K562 (cell line): ENCODE data around the gene C12orf60. TPM values are rescaled to one million over a fixed set of nuclear protein-coding genes. Genes with fewer than 3 reads are reported as not detected.

Experiments used
- ATAC-seq: fragments of 200-7000 bp; cut with Tn5 transposase; 3 replicates; pipeline ENCODE4 v1.9.1; 2020; ENCODE audit warnings: moderate library complexity
- BruUV-seq: library from RNA; stranded (reverse); fragments of 400-500 nt; replicated peaks from 2 replicates; lab custom pipeline; 2021; lab: Mats Ljungman, UMichigan
- CTCF ChIA-PET: fragments of 300-600 bp; formaldehyde crosslinking; extraction: SDS; loops from one replicate; lab custom pipeline; 2021; ENCODE audit warnings: low intra/inter-chr PET ratio; lab: Yijun Ruan, JAX
- POLR2A ChIA-PET: fragments of 300-600, 350-650 bp; sonication (Branson Sonifier 250); formaldehyde crosslinking; extraction: SDS; loops from one replicate; lab custom pipeline; 2021; ENCODE audit warnings: antibody characterized with exemption, inconsistent platforms; lab: Yijun Ruan, JAX
- DNase-seq, 4 experiments: peaks; one replicate each; pipeline versions ENCODE4 v3.0.0 to v3.0.0-alpha.2; 2011 to 2018; ENCODE audit warnings: low spot score in 3 of 4, mixed read lengths in 3 of 4; ENCODE audit errors: extremely low read depth in 1 of 4
- FAIRE-seq: peaks from 2 replicates; lab custom pipeline; 2011; peaks lifted over from hg19 to GRCh38; lab: Jason Lieb, UNC
- H2AFZ ChIP-seq: 2 replicates; pipeline ENCODE4 v1.6.0; 2011; ENCODE audit warnings: low read depth, low read length, control low read depth, inconsistent platforms
- H3K27ac ChIP-seq: fragments of 200-600 bp; 3 replicates; pipeline ENCODE4 v1.8.0; 2011; ENCODE audit warnings: low read depth, mild to moderate bottlenecking, control low read depth, inconsistent platforms, low read length, moderate library complexity, mixed read lengths; ENCODE audit errors: extremely low read depth
- H3K27me3 ChIP-seq, 2 experiments: fragments of 300-600 bp in 1 of 2; 2 replicates in 1 of 2; 3 replicates in 1 of 2; pipeline versions ENCODE4 v1.6.0 to v1.8.0; 2011; ENCODE audit warnings: inconsistent platforms in 2 of 2, low read length in 2 of 2, mild to moderate bottlenecking in 1 of 2, mixed read lengths in 1 of 2, moderate library complexity in 1 of 2; ENCODE audit not compliant: control insufficient read depth in 2 of 2, insufficient read depth in 2 of 2
- H3K36me3 ChIP-seq: fragments of 300-600 bp; 3 replicates; pipeline ENCODE4 v1.8.0; 2011; ENCODE audit warnings: mild to moderate bottlenecking, low read length, inconsistent platforms; ENCODE audit not compliant: control insufficient read depth, insufficient read depth
- H3K4me1 ChIP-seq, 2 experiments: fragments of 200-600 bp in 1 of 2; replicated peaks in 1 of 2; 2 replicates in 1 of 2; 3 replicates in 1 of 2; pipeline versions ENCODE4 v1.5.1 to v1.8.0; 2011; ENCODE audit warnings: inconsistent platforms in 2 of 2, low read length in 2 of 2, mild to moderate bottlenecking in 1 of 2, mixed read lengths in 1 of 2, moderate library complexity in 1 of 2; ENCODE audit not compliant: control insufficient read depth in 2 of 2, insufficient read depth in 2 of 2
- H3K4me2 ChIP-seq: 2 replicates; pipeline ENCODE4 v1.6.1; 2011; ENCODE audit warnings: low read length, control low read depth, inconsistent platforms, mixed read lengths; ENCODE audit not compliant: insufficient read depth
- H3K4me3 ChIP-seq: fragments of 200-600 bp; sonication (generic), shearing (Covaris generic); 2 replicates; pipeline ENCODE4 v1.5.1; 2016; ENCODE audit warnings: control low read depth, inconsistent platforms
- H3K79me2 ChIP-seq: fragments of 200-600 bp; 3 replicates; pipeline ENCODE4 v1.8.0; 2011; ENCODE audit warnings: low read length, inconsistent platforms; ENCODE audit not compliant: control insufficient read depth, insufficient read depth
- H3K9ac ChIP-seq, 2 experiments: 2 replicates each; pipeline versions ENCODE4 v1.6.0 to v1.6.1; 2011; ENCODE audit warnings: low read depth in 2 of 2, low read length in 2 of 2, control low read depth in 1 of 2, inconsistent platforms in 1 of 2, mild to moderate bottlenecking in 1 of 2, mixed read lengths in 1 of 2; ENCODE audit not compliant: insufficient read depth in 1 of 2
- H3K9me1 ChIP-seq: one replicate; pipeline ENCODE4 v1.6.0; 2011; ENCODE audit warnings: inconsistent platforms, mild to moderate bottlenecking, low read length, moderate library complexity; ENCODE audit not compliant: control insufficient read depth, insufficient read depth
- H3K9me3 ChIP-seq: replicated peaks from 2 replicates; pipeline ENCODE4 v1.5.1; 2011; ENCODE audit warnings: low read depth, low read length, inconsistent platforms; ENCODE audit not compliant: control insufficient read depth, insufficient read depth
- H4K20me1 ChIP-seq: replicated peaks from 2 replicates; pipeline ENCODE4 v1.6.1; 2011; ENCODE audit warnings: low read length, inconsistent platforms, mixed read lengths; ENCODE audit not compliant: control insufficient read depth, insufficient read depth
- ARID2 ChIP-seq: fragments of 450-650 bp; IDR thresholded peaks from 2 replicates; pipeline ENCODE4 v1.6.1; 2017; ENCODE audit warnings: antibody characterized with exemption, mild to moderate bottlenecking
- ASH1L ChIP-seq: fragments of 450-650 bp; IDR thresholded peaks from 2 replicates; pipeline ENCODE4 v1.6.1; 2018; ENCODE audit warnings: borderline replicate concordance, mild to moderate bottlenecking, low read depth; ENCODE audit not compliant: partially characterized antibody
- ATF7 ChIP-seq: fragments of 450-650 bp; IDR thresholded peaks from 2 replicates; pipeline ENCODE4 v1.7.1; 2014; ENCODE audit warnings: mild to moderate bottlenecking, moderate library complexity
- GABPB1 ChIP-seq: sonication (generic); formaldehyde crosslinking; IDR thresholded peaks from 2 replicates; pipeline ENCODE4 v1.8.0; 2022; ENCODE audit warnings: mild to moderate bottlenecking, missing genetic modification reagents
- KDM1A ChIP-seq, 2 experiments: fragments of 450-650 bp; IDR thresholded peaks; 2 replicates each; pipeline ENCODE4 v1.6.1; 2016; ENCODE audit warnings: mild to moderate bottlenecking in 2 of 2
- KLF6 ChIP-seq: fragments of 250-450 bp; sonication (Bioruptor Pico); IDR thresholded peaks from 2 replicates; pipeline ENCODE4 v1.4.0; 2020; ENCODE audit warnings: mild to moderate bottlenecking, moderate library complexity, borderline replicate concordance
- MCM7 ChIP-seq, 2 experiments: fragments of 450-650 bp; IDR thresholded peaks; 2 replicates each; pipeline ENCODE4 v1.6.1; 2016 to 2018
- NCOA1 ChIP-seq: fragments of 450-650 bp; IDR thresholded peaks from 2 replicates; pipeline ENCODE4 v1.6.1; 2016; ENCODE audit warnings: low read depth
- POLR2B ChIP-seq: fragments of 450-650 bp; IDR thresholded peaks from 2 replicates; pipeline ENCODE4 v1.6.1; 2018; ENCODE audit warnings: low read depth; ENCODE audit not compliant: partially characterized antibody
- RBM34 ChIP-seq: fragments of 200-400 bp; formaldehyde crosslinking; IDR thresholded peaks from 2 replicates; pipeline ENCODE4 v1.6.1; 2018; ENCODE audit warnings: low read length, borderline replicate concordance; ENCODE audit not compliant: insufficient read depth
- RFX7 ChIP-seq: fragments of 250-450 bp; sonication (Bioruptor Pico); IDR thresholded peaks from 2 replicates; pipeline ENCODE4 v1.5.1; 2021; ENCODE audit warnings: mild to moderate bottlenecking
- SMARCA4 ChIP-seq: fragments of 450-650 bp; IDR thresholded peaks from 2 replicates; pipeline ENCODE4 v1.6.1; 2016
- SMC3 ChIP-seq: conservative IDR thresholded peaks from 2 replicates; pipeline ENCODE4 v1.6.1; 2011; ENCODE audit warnings: low read depth, low read length, improper control_type of control experiment; ENCODE audit not compliant: insufficient read depth
- SREBF1 ChIP-seq: fragments of 150-350 bp; IDR thresholded peaks from 2 replicates; pipeline ENCODE4 v1.6.1; 2014; ENCODE audit warnings: antibody characterized with exemption, low read depth, low read length, borderline replicate concordance
- SRSF7 ChIP-seq: fragments of 200-400 bp; formaldehyde crosslinking; optimal IDR thresholded peaks from 2 replicates; pipeline ENCODE3; 2017; ENCODE audit warnings: mild to moderate bottlenecking, low read depth, low read length
- ZBTB7A ChIP-seq: IDR thresholded peaks from 2 replicates; pipeline ENCODE4 v1.6.1; 2011; ENCODE audit warnings: low read depth, mild to moderate bottlenecking, low read length, moderate library complexity, borderline replicate concordance; ENCODE audit not compliant: control insufficient read depth
- ZFX ChIP-seq: sonication (generic); formaldehyde crosslinking; IDR thresholded peaks from 2 replicates; pipeline ENCODE4 v1.8.0; 2022; ENCODE audit warnings: mild to moderate bottlenecking, missing genetic modification reagents, moderate library complexity
- WGBS: fragments of 100-300 bp; shearing (Covaris generic); methylation state at CpG from one replicate; pipeline ENCODE4 v1.1.6; 2016; ENCODE audit warnings: low coverage, mixed read lengths; ENCODE audit not compliant: insufficient coverage; ENCODE audit errors: missing lambda C conversion rate; 5-methylcytosine and 5-hydroxymethylcytosine counted together
- in situ Hi-C: fragments of 300-500 bp; cut with MboI; formaldehyde crosslinking; loops from 4 replicates; pipeline ENCODE4 v1.15.0; 2018; ENCODE audit warnings: inconsistent platforms, mixed read lengths
- intact Hi-C: fragments of 100-400 bp; cut with micrococcal nuclease; formaldehyde crosslinking; loops from 2 replicates; pipeline ENCODE4 v1.14.2; 2022
- polyA plus RNA-seq, 8 experiments: library from polyadenylated mRNA; depleted of rRNA in 4 of 8; stranded (reverse) in 5 of 8; unstranded in 3 of 8; fragments of >200 nt; fragmentation: Nextera tagmentation in 2 of 8; fragmentation: Illumina TruSeq in 1 of 8; extraction: Ambion mirVana in 2 of 8; extraction: Trizol in 1 of 8; gene quantifications; 2 replicates each; pipeline versions ENCODE4 v1.2.1 to v1.2.3, GENCODE V29; 2011 to 2014; ENCODE audit warnings: inconsistent platforms in 1 of 8, missing spikeins in 1 of 8
- total RNA-seq, 7 experiments: library from RNA; depleted of rRNA in 6 of 7; stranded (reverse); fragments of >200 nt in 6 of 7; fragmentation: Illumina TruSeq in 2 of 7; extraction: Trizol in 2 of 7; gene quantifications; 2 replicates each; pipeline versions ENCODE4 v1.2.1 to v1.2.3, GENCODE V29; 2011 to 2021; ENCODE audit warnings: low replicate concordance in 1 of 7
- TF ChIP-seq, protein P1 (sequence below): fragments of 250-450 bp; sonication (Bioruptor Pico); IDR thresholded peaks from 2 replicates; pipeline ENCODE4 v1.4.0; 2020; ENCODE audit warnings: mild to moderate bottlenecking, moderate library complexity, borderline replicate concordance
- TF ChIP-seq, protein P2 (sequence below): sonication (generic); formaldehyde crosslinking; IDR thresholded peaks from 2 replicates; pipeline ENCODE4 v1.8.1; 2023; ENCODE audit warnings: mild to moderate bottlenecking, missing genetic modification reagents

Gene C12orf60
- total and polyA plus RNA-seq, 9 of the 15 experiments (the other 6 are each of a cell fraction or from before 2014, with no cell fraction given): 0.41 to 4.4 (median 2.5) TPM

DNA sequence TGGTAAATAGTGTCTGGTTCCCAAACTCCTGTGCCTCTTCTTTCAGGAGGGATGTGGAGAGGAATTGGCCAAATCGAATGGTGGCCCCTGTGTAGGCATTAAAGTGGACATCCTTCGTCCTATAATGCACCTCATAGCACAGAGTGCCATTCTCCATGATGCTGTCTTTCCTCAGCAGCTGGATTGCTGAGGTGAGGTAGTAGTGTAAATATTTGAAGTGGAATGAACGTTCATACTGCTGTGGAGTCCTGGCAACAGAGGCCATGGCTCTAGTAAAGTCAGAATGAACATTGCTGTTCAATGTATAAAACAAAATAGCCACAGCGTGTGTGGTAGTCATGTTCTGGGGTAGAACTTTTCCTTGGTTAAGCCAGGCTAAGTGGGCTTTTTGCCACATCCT is 37.1 kb downstream of the C12orf60 start (continued):
- TF ChIP-seq, protein P1, sequence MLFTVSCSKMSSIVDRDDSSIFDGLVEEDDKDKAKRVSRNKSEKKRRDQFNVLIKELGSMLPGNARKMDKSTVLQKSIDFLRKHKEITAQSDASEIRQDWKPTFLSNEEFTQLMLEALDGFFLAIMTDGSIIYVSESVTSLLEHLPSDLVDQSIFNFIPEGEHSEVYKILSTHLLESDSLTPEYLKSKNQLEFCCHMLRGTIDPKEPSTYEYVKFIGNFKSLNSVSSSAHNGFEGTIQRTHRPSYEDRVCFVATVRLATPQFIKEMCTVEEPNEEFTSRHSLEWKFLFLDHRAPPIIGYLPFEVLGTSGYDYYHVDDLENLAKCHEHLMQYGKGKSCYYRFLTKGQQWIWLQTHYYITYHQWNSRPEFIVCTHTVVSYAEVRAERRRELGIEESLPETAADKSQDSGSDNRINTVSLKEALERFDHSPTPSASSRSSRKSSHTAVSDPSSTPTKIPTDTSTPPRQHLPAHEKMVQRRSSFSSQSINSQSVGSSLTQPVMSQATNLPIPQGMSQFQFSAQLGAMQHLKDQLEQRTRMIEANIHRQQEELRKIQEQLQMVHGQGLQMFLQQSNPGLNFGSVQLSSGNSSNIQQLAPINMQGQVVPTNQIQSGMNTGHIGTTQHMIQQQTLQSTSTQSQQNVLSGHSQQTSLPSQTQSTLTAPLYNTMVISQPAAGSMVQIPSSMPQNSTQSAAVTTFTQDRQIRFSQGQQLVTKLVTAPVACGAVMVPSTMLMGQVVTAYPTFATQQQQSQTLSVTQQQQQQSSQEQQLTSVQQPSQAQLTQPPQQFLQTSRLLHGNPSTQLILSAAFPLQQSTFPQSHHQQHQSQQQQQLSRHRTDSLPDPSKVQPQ (CRISPR knock-in tag): no peak

DNA sequence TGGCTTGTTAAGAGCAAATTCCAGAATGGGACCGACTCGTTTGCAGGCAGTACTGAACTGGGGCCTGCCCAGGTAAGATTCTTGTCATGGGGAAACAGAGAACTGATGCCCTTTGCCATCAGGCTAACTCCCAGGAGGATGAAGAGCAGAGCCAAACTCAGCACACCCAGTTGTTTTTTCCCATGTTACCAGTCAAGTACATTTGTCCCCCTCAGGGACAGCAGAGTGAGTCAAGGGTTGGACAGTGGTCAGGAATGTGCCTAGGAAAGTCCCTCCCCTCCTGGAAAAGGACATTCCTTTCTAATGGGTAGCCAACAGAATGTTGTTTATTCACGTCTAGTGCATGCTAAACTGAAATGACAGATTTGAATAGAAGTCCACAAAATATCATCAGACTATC is 38.3 kb downstream of the C12orf60 start:
- no peaks in the 10 kb centered on the region for H4K20me1 ChIP-seq
- no peak overlapping the region for H3K9ac ChIP-seq
- BruUV-seq: no TSS peak
- no peaks in the 10 kb centered on the region for H3K9me3 ChIP-seq
- no peaks in the 10 kb centered on the region for H3K27me3 ChIP-seq
- H2AFZ ChIP-seq: no peak overlapping the region
- H3K9me1 ChIP-seq: no peaks in the 10 kb centered on the region
- H3K79me2 ChIP-seq: no peaks in the 10 kb centered on the region
- H3K4me1 ChIP-seq: peaks cover 0 to 13% of the 10 kb centered on the region in 2 experiments; a peak in 2 of 5 replicates
- in situ Hi-C loops: loop anchor here (10.0 kb wide), 1 partner anchor 153 kb away; no protein-coding TSS in a partner anchor
- intact Hi-C loops: loop anchor here (5.0 to 10.0 kb wide), 2 partner anchors 39 to 83 kb away; partner anchors contain the start of genes C12orf60 and WBP11
- H3K4me2 ChIP-seq: no peak overlapping the region
- ATAC-seq (no peak), DNase-seq (no peak), FAIRE-seq (no peak)
- H3K27ac ChIP-seq: no peak overlapping the region
- ChIA-PET POLR2A (no interaction called here), CTCF (no interaction called here)
- H3K36me3 ChIP-seq: no peaks in the 10 kb centered on the region
- no peak overlapping the region for H3K4me3 ChIP-seq
- WGBS: 30% methylated on average over 3 of the region's 3 CpGs
- TF ChIP-seq ATF7: no peak
- no peak for TF ChIP-seq MCM7 (IDR thresholded peaks at IDR 0.05)
- no peak for TF ChIP-seq ASH1L
- no peak for TF ChIP-seq ARID2
- no peak for TF ChIP-seq NCOA1
- TF ChIP-seq SREBF1: no peak
- no peak for TF ChIP-seq ZFX (CRISPR knock-in tag)
- no peak for TF ChIP-seq RBM34
- TF ChIP-seq KDM1A (IDR thresholded peaks at IDR 0.05): no peak
- no peak for TF ChIP-seq RFX7 (CRISPR knock-in tag)
- TF ChIP-seq SMARCA4: no peak
- TF ChIP-seq, protein P2, sequence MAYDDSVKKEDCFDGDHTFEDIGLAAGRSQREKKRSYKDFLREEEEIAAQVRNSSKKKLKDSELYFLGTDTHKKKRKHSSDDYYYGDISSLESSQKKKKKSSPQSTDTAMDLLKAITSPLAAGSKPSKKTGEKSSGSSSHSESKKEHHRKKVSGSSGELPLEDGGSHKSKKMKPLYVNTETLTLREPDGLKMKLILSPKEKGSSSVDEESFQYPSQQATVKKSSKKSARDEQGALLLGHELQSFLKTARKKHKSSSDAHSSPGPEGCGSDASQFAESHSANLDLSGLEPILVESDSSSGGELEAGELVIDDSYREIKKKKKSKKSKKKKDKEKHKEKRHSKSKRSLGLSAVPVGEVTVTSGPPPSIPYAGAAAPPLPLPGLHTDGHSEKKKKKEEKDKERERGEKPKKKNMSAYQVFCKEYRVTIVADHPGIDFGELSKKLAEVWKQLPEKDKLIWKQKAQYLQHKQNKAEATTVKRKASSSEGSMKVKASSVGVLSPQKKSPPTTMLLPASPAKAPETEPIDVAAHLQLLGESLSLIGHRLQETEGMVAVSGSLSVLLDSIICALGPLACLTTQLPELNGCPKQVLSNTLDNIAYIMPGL (CRISPR knock-in tag): no peak
- TF ChIP-seq SMC3: no peak
- no peak for TF ChIP-seq ZBTB7A
- no peak for TF ChIP-seq GABPB1 (CRISPR knock-in tag)
- no peak for TF ChIP-seq POLR2B
- no peak for TF ChIP-seq SRSF7
- no peak for TF ChIP-seq KLF6 (CRISPR knock-in tag)
